ENCODE results near the gene CHST1.

CHST1 gene

DNA sequence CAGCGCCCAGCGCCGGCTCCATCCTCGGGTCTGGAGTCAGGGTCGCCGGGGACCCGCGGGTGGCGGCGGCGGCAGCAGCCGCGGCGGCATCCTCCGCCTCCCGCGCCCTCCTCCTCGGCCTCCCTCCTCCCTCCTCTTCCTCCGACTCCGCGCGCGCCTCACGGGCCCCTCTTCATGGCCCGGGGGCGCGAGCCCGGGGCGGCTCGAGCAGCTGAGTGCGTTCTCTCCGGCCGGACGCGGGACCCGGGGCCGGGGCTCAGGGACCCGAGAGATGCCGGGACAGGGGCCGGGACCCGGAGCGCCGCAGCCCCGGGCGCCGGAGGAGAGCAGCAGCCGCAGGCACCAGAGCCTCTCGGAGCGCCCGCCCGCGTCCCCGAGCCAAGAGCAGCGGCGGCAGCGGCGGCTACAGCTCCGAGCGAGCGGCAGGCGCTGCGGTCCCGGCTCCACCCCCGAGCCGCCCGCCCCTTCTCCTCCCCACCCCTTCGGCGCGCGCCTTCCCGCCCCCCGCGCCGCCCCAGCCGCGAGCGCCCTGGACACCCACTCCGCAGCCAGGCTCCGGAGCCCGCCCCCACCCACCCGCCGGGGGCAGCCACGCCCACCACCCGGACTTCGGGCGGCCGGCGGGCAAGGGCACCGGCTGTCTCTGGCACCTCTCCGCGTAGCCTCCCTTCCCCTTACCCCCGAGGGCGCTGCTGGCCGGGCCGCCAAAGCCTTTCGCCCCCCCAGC is at the start of gene CHST1:
CHST1 (minus strand) TSS at position 417 of the 727 bp plus-strand sequence. CDS start 14,699 bp downstream, outside the sequence.
- no peak for DNase-seq (ENCODE audit: low read depth in 3 of 3)

DNA sequence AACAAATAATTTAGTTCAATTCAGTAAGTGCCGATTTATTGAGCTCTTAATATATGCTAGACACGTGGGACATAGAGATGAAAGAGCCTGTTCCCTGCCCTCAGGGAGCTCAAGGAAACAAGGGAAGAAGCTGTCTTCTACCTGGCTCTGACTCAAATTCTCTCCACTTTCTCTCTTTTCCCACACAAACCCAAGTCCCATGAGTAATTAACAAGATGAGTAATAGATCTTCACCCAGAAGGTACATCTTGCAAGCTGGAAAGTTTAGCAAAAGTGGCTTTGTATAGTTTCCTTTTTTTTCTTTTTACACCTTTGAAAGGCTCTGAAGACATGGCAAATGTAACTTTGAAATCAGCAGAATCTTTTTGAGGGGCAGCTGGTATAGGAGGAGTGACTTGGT is 48.2 kb upstream of the CHST1 start:
- DNase-seq (ENCODE audit: low read depth in 3 of 3): no peak

DNA sequence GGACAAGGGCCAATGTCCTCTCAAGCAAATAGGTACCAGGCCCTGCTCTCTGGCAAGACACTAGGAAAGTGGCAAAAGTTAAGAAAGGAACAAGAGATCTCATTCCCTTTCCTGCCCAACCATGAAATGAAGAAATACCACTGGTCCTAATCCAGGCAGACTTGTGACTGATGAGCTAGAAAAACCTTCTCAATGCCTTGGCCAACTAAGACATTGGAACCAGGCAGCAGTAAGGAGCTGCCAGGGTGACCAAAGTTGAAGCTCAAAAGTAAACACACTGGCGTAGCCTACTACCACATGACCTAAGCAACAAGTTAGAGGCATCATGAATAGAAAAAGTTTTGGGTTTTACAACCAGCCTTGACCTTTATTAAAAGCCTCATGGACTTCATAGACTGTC is 45.1 kb upstream of the CHST1 start:
- no peak for DNase-seq (ENCODE audit: low read depth in 3 of 3)

DNA sequence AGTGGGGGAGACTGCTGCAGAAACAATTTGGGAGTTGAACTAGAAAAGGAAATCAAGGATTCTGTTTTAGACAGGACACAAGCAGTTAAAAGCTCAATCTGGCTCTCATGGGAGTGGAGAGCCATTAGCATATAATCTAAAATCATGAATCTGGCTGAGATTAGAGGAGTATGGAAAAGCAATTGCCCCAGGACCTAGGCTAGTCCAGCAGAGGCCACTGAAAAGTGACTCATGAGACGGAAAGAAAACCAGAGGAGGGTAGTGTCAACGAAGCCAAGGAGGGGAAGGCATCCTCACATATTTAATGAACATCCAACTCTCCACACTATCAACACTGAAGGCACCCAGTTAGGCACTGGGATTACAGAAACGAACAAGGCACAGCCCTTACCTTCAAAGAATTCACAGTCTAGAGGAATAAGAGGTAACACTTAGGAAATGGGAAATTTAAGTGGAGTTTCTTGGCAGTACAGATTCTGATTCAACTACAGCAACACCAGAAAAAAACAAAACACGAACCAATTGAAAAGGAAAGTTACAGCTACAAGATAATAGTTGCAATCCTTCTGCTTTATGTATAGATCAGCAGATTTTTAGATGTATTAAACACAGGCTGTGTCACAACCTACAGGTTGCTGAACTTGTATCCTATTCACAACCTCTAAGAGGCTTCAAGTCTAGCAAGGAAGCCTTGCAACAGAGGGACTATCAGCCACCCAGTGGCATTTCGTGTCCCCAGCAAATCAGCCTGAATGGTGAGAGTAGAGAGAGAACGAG is 43.7 kb upstream of the CHST1 start:
- DNase-seq (ENCODE audit: low read depth in 3 of 3): no peak

- DNase-seq (ENCODE audit: low read depth in 3 of 3): no peak
These were observed 39.2 kb upstream of the CHST1 start for GRCh38 chr11:45704635-45705034.

GRCh38 chr11:45704133-45704532 is 38.7 kb upstream of the CHST1 start:
- DNase-seq (ENCODE audit: low read depth in 3 of 3): no peak

DNA sequence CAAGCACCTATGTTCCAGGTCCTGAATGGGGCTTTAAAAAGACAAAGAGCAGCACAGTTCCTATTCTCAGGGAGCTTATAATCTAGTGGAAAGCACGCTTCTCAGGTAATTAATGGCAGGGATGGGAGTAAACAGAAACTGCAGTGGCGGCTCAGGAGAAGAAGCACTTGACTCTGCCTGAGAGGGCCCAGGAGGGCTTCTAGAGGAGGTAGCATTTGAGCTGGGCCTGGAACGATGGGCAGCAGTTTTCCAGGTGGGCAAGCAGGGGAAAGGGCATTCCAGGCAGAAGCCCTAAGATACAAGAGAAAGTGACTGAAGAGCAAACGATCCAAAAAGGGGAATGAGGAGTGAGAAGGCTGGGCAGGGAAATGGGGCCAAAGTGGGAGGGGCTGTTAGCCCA is 37.1 kb upstream of the CHST1 start:
- DNase-seq (ENCODE audit: low read depth in 3 of 3): no peak

GRCh38 chr11:45698777-45699497 is 33.5 kb upstream of the CHST1 start:
- no peak for DNase-seq (ENCODE audit: low read depth in 3 of 3)

DNA sequence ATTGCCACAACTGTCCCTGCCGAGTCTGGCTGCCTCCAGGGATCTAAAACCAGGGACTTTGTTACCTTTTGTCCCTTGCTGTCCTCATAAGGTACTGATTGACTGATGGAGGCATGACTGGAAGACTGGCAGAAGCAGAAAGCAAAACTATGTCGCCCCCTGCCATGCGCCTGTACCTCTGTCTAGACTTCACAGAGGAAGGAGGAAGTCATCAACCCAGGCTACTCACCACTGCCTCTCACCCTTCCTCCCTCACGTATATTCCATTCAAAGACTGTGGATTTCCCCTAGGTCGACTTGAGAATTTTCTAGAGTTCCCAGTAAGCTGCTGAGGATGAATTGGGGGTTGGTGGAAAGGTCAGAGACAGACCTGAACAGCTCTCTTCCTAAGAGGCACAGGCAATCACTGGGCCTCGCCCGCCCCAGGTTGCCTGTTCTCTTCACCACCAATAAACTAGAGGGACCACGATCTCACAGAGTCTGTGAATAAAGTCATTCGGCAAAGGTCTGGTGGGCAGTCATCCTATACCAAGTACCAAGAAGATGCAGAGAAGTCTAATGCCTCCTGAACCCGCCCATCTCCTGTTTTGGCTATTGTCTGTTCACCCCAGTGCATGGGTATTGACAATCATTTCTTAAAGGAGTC is 27.5 kb upstream of the CHST1 start:
- no peak for DNase-seq (ENCODE audit: low read depth in 3 of 3)

GRCh38 chr11:45688472-45689033 is 23.1 kb upstream of the CHST1 start:
- DNase-seq (ENCODE audit: low read depth in 3 of 3): no peak

DNA sequence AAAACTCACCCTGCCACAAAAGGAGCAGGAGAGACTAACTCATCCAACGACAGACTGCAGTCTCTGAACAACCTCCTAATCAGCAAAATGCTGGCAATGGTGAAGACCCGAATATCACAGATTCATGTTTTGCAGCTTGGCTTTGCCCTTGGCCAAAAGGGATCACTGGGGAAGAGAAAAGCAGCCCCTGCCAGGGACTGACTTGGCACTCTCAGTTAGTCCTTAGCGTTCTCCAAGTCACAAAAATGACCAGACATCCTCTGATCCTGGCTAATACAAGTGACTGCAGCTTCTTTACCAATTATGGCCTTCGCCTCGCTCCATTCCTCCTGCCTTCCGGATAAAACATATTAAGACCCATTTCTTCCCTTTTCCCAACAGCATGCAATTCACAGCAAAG is 22.4 kb upstream of the CHST1 start:
- no peak for DNase-seq (ENCODE audit: low read depth in 3 of 3)

GRCh38 chr11:45685964-45686537 is 20.6 kb upstream of the CHST1 start:
- DNase-seq (ENCODE audit: low read depth in 3 of 3): no peak

- DNase-seq (ENCODE audit: low read depth in 3 of 3): no peak
These were observed 19.0 kb upstream of the CHST1 start for GRCh38 chr11:45684440-45684839.

DNA sequence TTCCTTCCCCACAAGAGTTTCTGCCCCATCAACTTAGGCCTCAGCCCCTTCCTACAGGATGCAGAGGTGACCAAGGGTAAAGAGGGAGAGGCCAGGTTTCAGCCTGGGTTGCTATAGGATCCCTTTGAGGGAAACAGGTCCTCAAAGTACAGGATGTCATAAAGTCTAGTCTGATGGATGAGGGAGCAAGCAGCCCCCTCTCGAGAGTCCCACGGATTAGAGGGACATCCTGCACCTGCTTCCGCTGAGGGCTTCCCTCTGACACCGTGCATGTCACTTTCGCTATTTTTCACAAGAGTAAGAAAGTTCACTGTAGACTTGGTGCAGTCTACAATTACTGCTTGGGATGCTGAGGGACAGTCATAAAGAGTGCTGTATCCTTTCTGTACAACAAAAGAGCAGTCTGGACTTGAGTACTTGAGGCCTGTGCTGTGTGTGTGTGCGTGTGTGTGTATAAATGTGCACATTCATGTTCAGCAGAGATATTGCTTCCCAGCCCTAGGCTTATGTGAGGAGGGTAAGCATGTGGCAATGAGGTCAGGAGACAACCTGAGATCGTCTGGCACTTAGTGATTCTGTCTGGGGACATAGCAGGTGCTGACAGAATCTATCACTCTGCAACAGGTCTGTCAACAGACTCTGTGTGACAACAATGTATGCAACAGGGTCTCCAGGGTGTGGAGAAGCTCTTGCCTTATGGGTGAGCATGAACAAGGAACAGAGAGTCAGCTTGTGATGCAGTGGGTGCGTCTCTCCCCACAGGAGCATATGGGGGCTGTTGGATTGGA is 18.0 kb upstream of the CHST1 start:
- no peak for DNase-seq (ENCODE audit: low read depth in 3 of 3)

DNA sequence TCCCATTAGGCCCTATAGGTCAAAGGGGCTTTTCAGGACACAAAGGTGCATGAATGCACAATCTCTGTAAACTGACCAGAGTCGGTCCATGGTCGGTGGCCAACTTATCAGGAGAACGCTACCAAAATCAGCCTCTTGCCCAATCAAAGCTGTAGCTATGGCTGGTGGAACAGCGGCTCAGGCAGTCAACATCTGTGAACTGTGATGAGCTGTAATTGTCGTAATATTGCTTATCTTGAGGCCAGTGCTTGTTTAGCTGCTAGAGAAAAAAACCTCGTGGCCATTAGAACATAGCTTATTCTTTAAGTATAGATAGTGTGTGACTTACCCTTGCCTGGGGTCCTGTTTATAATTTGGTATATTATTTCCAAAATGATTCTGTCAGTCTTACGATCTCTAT is 14.4 kb upstream of the CHST1 start:
- DNase-seq (ENCODE audit: low read depth in 3 of 3): no peak

DNA sequence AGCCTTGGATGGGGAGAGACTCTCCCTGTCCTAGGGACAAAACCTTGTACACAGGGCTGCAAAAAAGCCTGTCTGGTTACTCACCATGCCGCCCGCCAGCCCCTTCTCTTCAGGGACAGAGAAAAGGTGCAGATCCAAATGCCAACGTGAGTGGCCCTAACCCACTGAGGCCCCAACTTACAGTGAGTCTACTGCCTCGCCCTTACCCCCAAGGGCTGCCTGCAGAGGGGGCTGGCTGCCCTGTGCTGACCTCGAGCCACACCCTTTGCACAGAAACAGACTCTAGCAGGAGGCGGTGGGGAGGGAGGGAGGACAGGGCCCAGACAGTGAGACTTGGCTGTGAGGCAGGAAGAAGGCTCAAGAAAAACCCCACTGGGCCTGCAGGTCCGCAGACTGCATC is 13.6 kb upstream of the CHST1 start:
- DNase-seq (ENCODE audit: low read depth in 3 of 3): no peak

DNA sequence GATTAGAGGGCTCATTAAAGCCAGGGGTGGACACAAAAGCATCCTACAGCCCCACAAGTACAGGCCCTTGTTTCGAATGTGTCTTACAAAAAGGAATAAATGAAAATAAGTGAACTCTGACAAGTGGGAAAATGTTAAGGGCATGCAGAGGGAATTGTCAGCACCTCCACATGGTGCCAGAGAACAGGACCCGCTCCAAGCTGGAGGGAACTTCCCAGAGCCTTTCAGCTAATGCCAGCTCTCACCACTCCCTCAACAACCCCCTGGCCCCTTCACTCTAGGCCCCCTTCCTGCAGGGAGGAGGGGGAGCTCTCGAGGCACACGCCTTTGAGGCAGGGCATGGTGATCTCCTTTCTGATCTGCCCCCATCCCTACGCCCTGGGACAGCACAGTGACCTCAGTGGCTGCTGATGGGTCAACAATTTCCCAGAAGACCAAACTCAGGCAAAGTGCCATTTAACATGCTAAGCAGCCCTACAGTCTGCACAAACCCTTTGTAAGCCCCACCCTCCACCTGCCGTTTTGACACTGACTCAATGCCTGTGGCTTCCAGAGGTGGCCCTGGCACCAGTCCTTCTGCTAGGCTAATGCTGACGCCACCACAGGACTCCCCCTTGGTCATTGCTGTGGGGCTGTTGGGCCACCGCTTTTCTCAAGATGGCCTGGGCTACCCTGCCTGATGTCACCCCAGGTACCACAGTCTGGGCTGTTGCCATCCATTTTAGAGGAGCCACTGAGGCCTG is 12.5 kb upstream of the CHST1 start:
- DNase-seq (ENCODE audit: low read depth in 3 of 3): no peak

DNA sequence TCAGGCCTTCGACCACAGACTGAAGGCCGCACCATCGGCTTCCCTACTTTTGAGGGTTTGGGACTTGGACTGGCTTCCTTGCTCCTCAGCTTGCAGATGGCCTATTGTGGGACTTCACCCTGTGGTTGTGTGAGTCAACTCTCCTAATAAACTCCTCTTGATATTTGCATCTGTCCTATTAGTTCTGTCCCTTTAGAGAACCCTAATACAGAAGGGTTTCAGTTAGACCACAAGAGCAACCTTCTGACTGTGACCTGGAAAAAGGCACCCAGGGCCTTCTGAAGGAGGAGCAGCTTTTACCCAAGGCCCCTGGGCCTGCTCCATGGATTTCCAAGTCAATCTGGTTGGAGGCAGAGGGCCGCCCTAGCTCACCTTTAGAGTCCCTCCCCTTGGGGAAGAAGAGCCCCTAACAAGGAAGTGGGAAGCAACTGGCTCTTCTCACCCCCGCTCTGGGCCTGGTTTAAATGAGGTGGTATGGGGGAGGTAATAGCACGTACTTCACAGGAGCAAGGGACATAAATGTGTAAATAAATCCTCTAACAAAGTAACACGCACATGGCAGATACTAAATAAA is 11.2 kb upstream of the CHST1 start:
- DNase-seq (ENCODE audit: low read depth in 3 of 3): no peak

- no peak for DNase-seq (ENCODE audit: low read depth in 3 of 3)
These were observed 10.2 kb upstream of the CHST1 start for GRCh38 chr11:45675646-45676045.

Data from stimulated activated CD4-positive, alpha-beta T cell treated with anti-CD3 and anti-CD28 coated beads, TNF-alpha, amount 100 ng/mL, for 4 hours (primary cell).